HG03060 (cell line): ENCODE data around the gene TMBIM1.
"Not testable (repeated sequence)": the region's sequence is repeated elsewhere in the genome, so short reads cannot be mapped to it uniquely, and the experiment has no call there.

Source experiments
- ATAC-seq: cut with Tn5 transposase; IDR thresholded peaks from one replicate; pipeline ENCODE4 v1.9.1; 2021; ENCODE audit warnings: low read depth, moderate number of reproducible peaks; ENCODE audit not compliant: unreplicated experiment

Gene TMBIM1

GRCh38 chr2:218319813-218320365 is 27.6 kb upstream of the TMBIM1 start:
- no peak for ATAC-seq

GRCh38 chr2:218318241-218318640 is 25.9 kb upstream of the TMBIM1 start:
- ATAC-seq: no peak

GRCh38 chr2:218317835-218318234 is 25.5 kb upstream of the TMBIM1 start:
- no peak for ATAC-seq

GRCh38 chr2:218317303-218317630 is 25.0 kb upstream of the TMBIM1 start:
- no peak for ATAC-seq

GRCh38 chr2:218315397-218315796 is 23.1 kb upstream of the TMBIM1 start:
- ATAC-seq: no peak

- not testable (repeated sequence) for ATAC-seq
Observed at GRCh38 chr2:218314764-218315163, 22.5 kb upstream of the TMBIM1 start.

GRCh38 chr2:218313356-218313755 is 21.1 kb upstream of the TMBIM1 start:
- no peak for ATAC-seq

GRCh38 chr2:218312267-218312756 is 20.0 kb upstream of the TMBIM1 start:
- no peak for ATAC-seq

- ATAC-seq: not testable (repeated sequence)
Observed at GRCh38 chr2:218311541-218312266, 19.4 kb upstream of the TMBIM1 start.

- ATAC-seq: no peak
Observed at GRCh38 chr2:218310853-218311540, 18.7 kb upstream of the TMBIM1 start.

GRCh38 chr2:218307415-218308090 is 15.2 kb upstream of the TMBIM1 start:
- ATAC-seq: no peak

GRCh38 chr2:218306184-218306920 is 14.0 kb upstream of the TMBIM1 start:
- ATAC-seq: no peak

GRCh38 chr2:218305383-218305782 is 13.1 kb upstream of the TMBIM1 start:
- no peak for ATAC-seq

GRCh38 chr2:218301176-218301819 is 9.0 kb upstream of the TMBIM1 start:
- ATAC-seq: peak; percentile 60

- ATAC-seq: no peak
Observed at GRCh38 chr2:218300141-218300540, 7.8 kb upstream of the TMBIM1 start.

- ATAC-seq: no peak
Observed at GRCh38 chr2:218298314-218298875, 6.1 kb upstream of the TMBIM1 start.

- ATAC-seq: no peak
Observed at GRCh38 chr2:218296847-218297246, 4.5 kb upstream of the TMBIM1 start.

GRCh38 chr2:218296200-218296599 is 3.9 kb upstream of the TMBIM1 start:
- no peak for ATAC-seq

GRCh38 chr2:218295029-218295428 is 2.7 kb upstream of the TMBIM1 start:
- no peak for ATAC-seq
